Stimulated activated naive B cell treated with anti-CD40 and anti-IgM and Interleukin-4, amounts not matched to agents 10 μg/mL and 1 μg/mL and 100 μg/mL, for 72 hours (primary cell): ENCODE measurements around the gene CEP164.

Source experiments
- ATAC-seq, 2 donors: fragments of 150-1000 bp; cut with Tn5 transposase; replicated peaks; 2 replicates each; pipeline ENCODE4 v1.10.0; 2021; ENCODE audit warnings: moderate library complexity in 1 of 2
- DNase-seq: peaks from one replicate; pipeline ENCODE4 v3.0.0; 2021
- H3K27ac Mint-ChIP-seq: one replicate; pipeline ENCODE4 v1.8.0; 2022; ENCODE audit warnings: mild to moderate bottlenecking, mixed read lengths
- H3K27me3 Mint-ChIP-seq, 2 donors: one replicate each; pipeline ENCODE4 v1.8.0; 2022; ENCODE audit warnings: mixed read lengths in 2 of 2
- H3K36me3 Mint-ChIP-seq, 2 donors: one replicate each; pipeline ENCODE4 v1.8.0; 2022; ENCODE audit warnings: mixed read lengths in 2 of 2, mild to moderate bottlenecking in 1 of 2
- H3K4me1 Mint-ChIP-seq, 2 donors: one replicate each; pipeline ENCODE4 v1.8.0; 2022; ENCODE audit warnings: mixed read lengths in 2 of 2, mild to moderate bottlenecking in 1 of 2
- H3K4me3 Mint-ChIP-seq, 2 donors: one replicate each; pipeline ENCODE4 v1.8.0; 2022; ENCODE audit warnings: mild to moderate bottlenecking in 2 of 2, mixed read lengths in 2 of 2, moderate library complexity in 1 of 2
- H3K9me3 Mint-ChIP-seq, 2 donors: one replicate each; pipeline ENCODE4 v1.8.0; 2022; ENCODE audit warnings: mixed read lengths in 2 of 2, mild to moderate bottlenecking in 1 of 2

CEP164 gene

DNA sequence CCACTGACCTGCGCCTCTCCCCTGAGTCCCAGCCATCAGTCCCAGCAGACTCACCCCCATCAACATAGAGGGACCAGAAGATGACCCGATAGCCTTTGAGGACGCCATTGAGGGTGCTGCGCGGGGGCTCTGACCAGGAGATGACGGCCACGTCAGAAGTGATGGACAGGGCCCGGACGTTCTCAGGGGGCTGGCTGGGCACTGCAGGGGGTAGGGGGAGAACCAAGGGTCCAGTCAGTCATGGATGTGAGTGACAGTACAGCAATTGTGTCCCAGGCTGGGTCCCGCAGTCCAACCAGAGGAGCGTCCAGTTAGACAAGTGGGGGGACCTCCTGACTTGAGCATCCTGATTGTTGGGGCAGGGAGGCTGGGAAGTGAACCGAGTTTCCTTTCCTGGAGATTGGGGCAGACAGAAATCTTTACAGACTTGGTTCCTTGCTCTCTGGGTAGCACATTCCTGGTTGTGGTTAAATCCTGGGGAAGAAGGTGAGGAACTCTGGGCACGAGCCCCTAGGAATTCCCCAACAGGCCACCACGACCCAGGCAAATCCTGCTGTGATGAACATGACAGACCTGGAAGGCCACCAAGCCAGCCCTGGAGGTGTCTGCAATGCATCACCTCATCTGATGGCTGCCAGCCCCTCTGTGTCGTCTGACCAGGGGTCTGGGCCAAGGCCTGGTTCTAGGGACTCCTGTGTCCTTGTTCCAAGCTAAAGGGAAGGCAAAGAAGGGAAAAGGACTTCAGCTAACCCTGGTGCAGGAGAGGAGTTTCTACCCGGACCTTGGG is 133.9 kb downstream of the CEP164 start:
- DNase-seq: no peak
- Mint-ChIP-seq H3K4me3 (no peak overlapping the region), H3K36me3 (peaks cover 0 to 10% of the 10 kb centered on the region in 2 donors), H3K27ac (no peak overlapping the region), H3K9me3 (no peaks in the 10 kb centered on the region), H3K27me3 (peaks cover 10 to 12% of the 10 kb centered on the region in 2 donors), H3K4me1 (peaks cover 5 to 10% of the 10 kb centered on the region in 2 donors)
- ATAC-seq: no peak

- H3K4me1 Mint-ChIP-seq: peaks cover 5 to 10% of the 10 kb centered on the region in 2 donors
- ATAC-seq (no peak), DNase-seq (no peak)
- peaks cover 10 to 12% of the 10 kb centered on the region in 2 donors for H3K27me3 Mint-ChIP-seq
- H3K4me3 Mint-ChIP-seq: no peak overlapping the region
- H3K9me3 Mint-ChIP-seq: no peaks in the 10 kb centered on the region
- peaks cover 0 to 10% of the 10 kb centered on the region in 2 donors for H3K36me3 Mint-ChIP-seq
- no peak overlapping the region for H3K27ac Mint-ChIP-seq
These were observed 134.7 kb downstream of the CEP164 start for GRCh38 chr11:117462183-117462863.

DNA sequence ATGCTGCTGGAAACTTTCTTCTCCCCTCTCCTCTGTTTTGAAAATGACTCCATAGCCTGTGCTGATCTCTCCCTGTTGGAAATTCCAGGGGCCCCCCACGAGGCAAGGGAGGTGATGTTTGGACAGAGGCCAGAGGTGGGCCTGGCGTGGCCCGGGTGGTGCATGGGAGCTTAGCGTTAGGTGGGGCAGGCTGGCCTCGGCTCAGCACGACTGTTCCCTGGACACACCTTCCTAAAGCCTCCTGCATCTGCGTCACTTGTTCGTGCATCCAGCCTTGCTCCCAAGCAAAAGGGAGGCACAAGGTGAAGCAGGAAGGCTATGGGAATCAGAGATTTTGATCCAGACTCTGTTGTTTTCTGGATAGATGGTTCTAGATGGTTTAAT is 135.2 kb downstream of the CEP164 start:
- Mint-ChIP-seq H3K27ac (no peak overlapping the region), H3K27me3 (peaks cover 10 to 11% of the 10 kb centered on the region in 2 donors), H3K9me3 (no peaks in the 10 kb centered on the region), H3K4me1 (peaks cover 5 to 9% of the 10 kb centered on the region in 2 donors), H3K4me3 (no peak overlapping the region), H3K36me3 (peaks cover 0 to 10% of the 10 kb centered on the region in 2 donors)
- ATAC-seq: no peak
- no peak for DNase-seq
